ENCODE data around the gene LRRC47. TPM values are rescaled to one million over a fixed set of nuclear protein-coding genes. Genes with fewer than 3 reads are reported as not detected.

Gene LRRC47
- polyA plus RNA-seq, 1 experiment, result 37.1 TPM

GRCh38 chr1:3778590-3779264 lies 17.6 kb downstream of the LRRC47 start:
- Histone ChIP-seq H3K4me3 (ENCODE audit: low read depth, low read length) (no peak overlapping the region), H3K9me3 (ENCODE audit: control insufficient read depth, insufficient read depth, low read length) (no peaks in the 10 kb centered on the region; the same call in 1 of the 2 replicates), H3K27ac (ENCODE audit: low read depth, low read length) (no peak overlapping the region), H3K27me3 (ENCODE audit: control insufficient read depth, insufficient read depth, low read length) (no peaks in the 10 kb centered on the region)
- DNase-seq (ENCODE audit: low read depth, low spot score), result no peak
- ChIA-PET POLR2A (no interaction called here), CTCF (no interaction called here)
- TF ChIP-seq CTCF (IDR thresholded peaks at IDR 0.05; ENCODE audit: low read depth, low read length), result no peak

- H3K27me3 ChIP-seq (ENCODE audit: control insufficient read depth, insufficient read depth, low read length), result no peaks in the 10 kb centered on the region
- no peak for TF ChIP-seq CTCF (IDR thresholded peaks at IDR 0.05; ENCODE audit: low read depth, low read length)
- no peak for DNase-seq (ENCODE audit: low read depth, low spot score)
- H3K4me3 ChIP-seq (ENCODE audit: low read depth, low read length), result no peak overlapping the region
- CTCF ChIA-PET, result no interaction called here
- POLR2A ChIA-PET, result no interaction called here
- no peak overlapping the region for H3K27ac ChIP-seq (ENCODE audit: low read depth, low read length)
- H3K9me3 ChIP-seq (ENCODE audit: control insufficient read depth, insufficient read depth, low read length), result no peaks in the 10 kb centered on the region; the same call in 1 of the 2 replicates
These were observed 18.4 kb downstream of the LRRC47 start for GRCh38 chr1:3777647-3778589.

- ChIA-PET CTCF (no interaction called here), POLR2A (no interaction called here)
- no peak for TF ChIP-seq CTCF (IDR thresholded peaks at IDR 0.05; ENCODE audit: low read depth, low read length)
- no peak overlapping the region for H3K27ac ChIP-seq (ENCODE audit: low read depth, low read length)
- no peak for DNase-seq (ENCODE audit: low read depth, low spot score)
- H3K27me3 ChIP-seq (ENCODE audit: control insufficient read depth, insufficient read depth, low read length), result no peaks in the 10 kb centered on the region
- H3K4me3 ChIP-seq (ENCODE audit: low read depth, low read length), result no peak overlapping the region
- H3K9me3 ChIP-seq (ENCODE audit: control insufficient read depth, insufficient read depth, low read length), result no peaks in the 10 kb centered on the region; the same call in 1 of the 2 replicates
These were observed 19.2 kb downstream of the LRRC47 start for GRCh38 chr1:3777078-3777547.

DNA sequence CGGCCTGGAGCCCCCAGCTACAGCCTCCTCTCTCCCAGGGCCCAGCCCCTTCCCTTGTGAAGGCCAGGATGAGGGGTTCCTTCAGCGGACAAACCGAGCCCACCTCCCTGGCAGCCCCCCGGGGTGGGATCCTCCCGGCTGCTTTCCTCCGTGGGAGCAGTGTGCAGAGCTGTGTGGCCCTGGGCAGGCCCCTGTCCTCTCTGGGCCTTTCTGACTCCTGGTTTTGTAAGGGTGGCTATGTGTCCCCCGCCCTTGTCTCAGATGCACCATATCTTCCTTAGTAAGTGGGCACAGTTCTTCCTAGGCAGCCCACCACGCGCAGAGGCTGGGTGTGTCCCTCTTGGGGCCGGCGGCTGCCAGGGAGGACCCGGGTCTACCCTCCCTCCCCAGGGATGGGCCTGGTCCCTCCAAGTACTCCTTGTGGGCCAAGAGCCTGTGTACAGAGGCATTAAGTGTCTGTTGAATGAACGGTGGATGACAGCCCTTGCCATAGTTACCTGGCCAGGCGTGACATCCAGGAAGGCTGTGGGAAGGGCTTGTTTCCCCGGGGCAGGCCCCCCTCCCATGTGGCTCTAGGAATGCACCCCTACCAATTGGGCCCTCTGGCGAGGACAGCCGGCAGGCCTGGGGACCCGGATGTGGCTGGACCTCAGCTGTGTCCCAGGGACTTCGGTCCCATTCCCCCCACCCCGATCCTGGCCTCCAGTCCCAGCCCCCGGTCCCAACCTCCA lies 19.9 kb downstream of the LRRC47 start:
- no peak for DNase-seq (ENCODE audit: low read depth, low spot score)
- ChIA-PET POLR2A (interaction anchor here (1.2 kb wide), 1 partner anchor 20 kb away, joined by 3 read pairs; the partner anchor contains the start of gene LRRC47), CTCF (interaction anchor here (0.7 to 0.8 kb wide), 2 partner anchors 15 to 17 kb away, joined by 3 read pairs; no protein-coding TSS in a partner anchor)
- H3K4me3 ChIP-seq (ENCODE audit: low read depth, low read length), result no peak overlapping the region
- no peaks in the 10 kb centered on the region for H3K27me3 ChIP-seq (ENCODE audit: control insufficient read depth, insufficient read depth, low read length)
- no peak for TF ChIP-seq CTCF (IDR thresholded peaks at IDR 0.05; ENCODE audit: low read depth, low read length)
- no peaks in the 10 kb centered on the region; the same call in 1 of the 2 replicates for H3K9me3 ChIP-seq (ENCODE audit: control insufficient read depth, insufficient read depth, low read length)
- H3K27ac ChIP-seq (ENCODE audit: low read depth, low read length), result no peak overlapping the region

Data from AG04450 (cell line).